Ammon's horn (tissue), 1 donor: ENCODE results near the gene RAB3GAP2.
A peak's percentile ranks its signal among the peaks of the same experiment; 100 is the strongest.
"Not testable (repeated sequence)": the region's sequence is repeated elsewhere in the genome, so short reads cannot be mapped to it uniquely, and the experiment has no call there.

Experiments
- DNase-seq: peaks from one replicate; pipeline ENCODE4 v3.0.0-alpha.2; 2016; ENCODE audit warnings: low spot score

The RAB3GAP2 gene

DNA sequence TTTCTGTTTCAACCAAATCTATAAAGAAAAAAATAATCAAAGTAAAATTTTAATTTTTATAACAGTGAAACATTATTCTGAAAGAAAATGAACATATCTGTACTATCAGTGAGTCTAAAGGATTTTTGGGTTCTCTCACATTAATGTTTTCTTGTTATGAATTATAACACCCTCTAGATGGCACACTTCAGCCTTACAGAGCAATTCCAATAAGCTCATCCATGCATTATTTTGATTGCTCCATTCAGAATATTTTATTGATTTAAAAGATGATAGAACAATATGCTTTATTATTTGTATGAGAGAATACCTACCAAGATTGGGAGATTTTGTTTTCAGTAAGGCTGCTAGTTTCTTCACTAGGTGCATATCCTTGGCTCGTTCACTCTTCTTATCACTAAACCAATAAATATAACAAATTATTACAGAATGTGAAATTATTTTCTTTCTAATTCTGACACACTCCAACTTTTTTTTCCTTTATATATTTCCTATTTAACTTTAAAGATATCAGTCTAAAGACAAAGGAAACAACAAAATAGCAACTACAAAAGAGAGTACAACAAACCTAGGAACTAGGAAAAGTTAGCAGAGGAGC is 82.4 kb downstream of the RAB3GAP2 start:
- peak; percentile 46 for DNase-seq

DNA sequence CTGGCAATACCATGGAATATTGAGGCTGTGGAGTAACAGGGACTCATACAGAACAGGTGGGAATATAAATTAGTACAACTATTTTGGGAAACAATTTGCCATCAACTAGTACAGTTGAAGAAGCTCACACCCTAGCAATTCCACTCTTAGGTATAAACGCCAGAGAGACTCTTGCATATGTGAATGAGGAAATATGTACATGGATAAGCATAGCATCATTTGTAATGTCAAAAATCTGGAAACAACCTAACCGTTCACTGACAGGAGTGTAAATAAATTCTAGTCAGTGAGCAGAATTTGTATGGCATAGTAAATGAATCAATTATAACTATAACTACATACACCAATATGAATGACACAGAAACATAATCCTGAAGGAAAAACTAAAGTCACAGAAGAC is 83.7 kb downstream of the RAB3GAP2 start:
- no peak for DNase-seq

DNA sequence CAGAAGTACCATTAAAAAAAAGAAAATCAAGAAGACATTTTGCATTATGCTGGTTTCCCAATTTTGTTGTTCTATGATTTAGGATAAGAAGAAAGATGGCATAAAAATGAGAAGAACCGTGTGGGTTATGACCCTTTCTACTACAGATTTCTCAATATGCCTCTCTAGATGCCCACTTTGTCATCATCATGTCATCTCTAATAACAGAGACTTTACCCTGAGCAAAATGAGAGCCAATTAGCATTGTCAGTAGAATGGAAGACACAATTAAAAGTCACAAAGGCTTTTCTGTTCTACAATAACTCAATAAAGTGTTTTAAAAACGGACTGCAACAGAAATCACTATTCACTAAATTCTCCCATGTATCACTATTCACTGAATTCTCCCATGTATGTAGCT is 85.5 kb downstream of the RAB3GAP2 start:
- DNase-seq = no peak

- DNase-seq = no peak
These were observed 87.7 kb downstream of the RAB3GAP2 start for GRCh38 chr1:220184506-220184905.

DNA sequence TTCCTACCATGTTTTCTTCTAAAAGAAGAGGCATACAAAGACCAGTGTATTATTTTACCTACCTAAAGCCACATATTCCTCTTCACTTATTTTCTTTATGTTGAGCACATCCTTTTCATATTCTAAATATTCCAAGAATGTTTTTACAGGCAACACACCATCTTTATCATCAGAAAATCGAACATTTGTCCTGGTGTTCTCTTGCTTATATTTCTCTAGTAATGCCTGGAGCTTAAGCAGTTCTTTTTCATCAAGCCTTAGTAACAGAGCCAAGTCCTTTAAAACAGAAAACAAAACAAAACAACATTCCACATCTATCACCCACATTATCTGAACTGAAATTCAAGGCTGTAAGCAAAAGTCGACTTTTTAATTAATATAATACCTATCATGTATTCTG is 89.6 kb downstream of the RAB3GAP2 start:
- no peak for DNase-seq

- no peak for DNase-seq
These were observed 90.1 kb downstream of the RAB3GAP2 start for GRCh38 chr1:220182111-220182510.

- no peak for DNase-seq
These were observed 95.7 kb downstream of the RAB3GAP2 start for GRCh38 chr1:220176540-220176939.

DNA sequence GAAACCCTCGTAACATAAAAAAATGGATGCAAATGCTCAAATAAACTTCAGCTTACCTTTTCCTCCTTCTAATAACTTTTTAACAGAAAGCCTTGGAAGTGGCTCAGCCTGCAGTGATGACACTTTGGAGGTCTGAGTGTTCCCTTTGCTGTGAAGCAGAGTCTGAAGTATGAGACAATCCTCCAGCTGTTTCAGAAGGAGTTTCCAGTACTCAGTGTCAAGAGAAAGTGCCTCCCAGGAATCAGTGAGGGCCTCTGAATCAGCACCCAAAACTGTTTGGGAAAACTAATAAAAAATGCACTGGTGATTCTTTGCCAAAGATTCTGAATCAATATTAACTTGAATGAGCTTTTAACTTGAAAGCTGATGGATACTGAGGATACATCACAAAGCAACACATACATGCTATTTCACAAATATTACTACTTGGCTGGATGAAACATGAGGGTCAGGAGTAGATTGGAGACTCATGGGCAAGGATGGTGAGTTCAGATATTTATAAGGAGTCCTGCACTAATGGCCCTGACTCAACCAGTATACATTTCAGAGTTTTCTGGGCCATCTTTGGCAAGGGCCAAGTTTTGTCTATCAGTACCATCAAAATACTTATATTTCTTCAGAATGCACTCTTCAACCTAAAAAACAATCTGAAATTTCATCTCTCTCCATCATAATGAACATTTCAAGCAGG is 101.3 kb downstream of the RAB3GAP2 start:
- DNase-seq = no peak

DNA sequence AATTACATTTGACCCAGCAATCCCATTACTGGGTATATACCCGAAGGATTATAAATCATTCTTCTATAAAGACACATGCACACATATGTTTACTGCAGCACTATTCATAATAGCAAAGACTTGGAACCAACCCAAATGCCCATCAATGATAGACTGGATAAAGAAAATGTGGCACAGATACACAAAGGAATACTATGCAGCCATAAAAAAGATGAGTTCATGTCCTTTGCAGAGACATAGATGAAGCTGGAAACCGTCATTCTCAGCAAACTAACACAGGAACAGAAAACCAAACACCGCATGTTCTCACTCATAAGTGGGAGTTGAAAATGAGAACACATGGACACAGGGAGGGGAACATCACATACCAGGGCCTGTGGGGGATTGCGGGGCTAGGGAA is 102.4 kb downstream of the RAB3GAP2 start:
- not testable (repeated sequence) for DNase-seq

DNA sequence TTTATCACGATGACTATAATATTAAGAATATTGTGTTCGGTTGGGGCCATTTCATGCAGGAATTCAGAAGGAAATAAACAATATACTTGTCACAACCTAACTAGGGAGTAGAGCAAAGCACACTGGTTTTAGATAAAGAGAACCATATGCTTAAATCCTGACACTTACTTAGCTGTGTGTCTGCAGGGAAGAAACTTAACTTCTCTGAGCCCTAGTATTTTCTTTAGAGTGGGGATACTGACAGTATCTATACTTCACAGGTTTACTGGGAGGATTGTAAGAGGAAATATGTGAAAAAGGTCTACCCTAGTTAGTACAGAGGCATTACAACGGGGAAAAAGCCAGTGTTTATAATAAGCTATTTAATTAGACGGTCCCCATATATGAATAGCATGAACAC is 105.4 kb downstream of the RAB3GAP2 start:
- no peak for DNase-seq

- no peak for DNase-seq
These were observed 107.7 kb downstream of the RAB3GAP2 start for GRCh38 chr1:220164517-220164916.

DNA sequence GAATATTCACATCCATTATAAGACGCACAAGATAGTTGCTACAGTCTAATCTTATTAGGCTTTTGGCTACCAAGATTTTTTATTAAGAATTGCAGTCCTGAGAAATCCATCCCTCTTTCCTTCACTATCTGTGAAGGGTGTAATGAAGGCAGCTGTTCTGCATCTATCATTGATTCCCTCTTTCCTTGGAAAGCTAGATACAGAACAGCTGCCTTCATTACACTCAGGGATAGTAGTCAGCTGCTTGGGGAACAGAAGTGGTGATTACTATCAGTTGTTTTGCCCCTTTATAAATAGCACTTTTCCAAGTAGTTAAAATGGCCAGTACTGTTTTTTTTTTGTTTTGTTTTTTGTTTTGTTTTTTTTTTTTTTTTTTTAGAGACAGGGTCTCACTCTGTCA is 108.1 kb downstream of the RAB3GAP2 start:
- no peak for DNase-seq

DNA sequence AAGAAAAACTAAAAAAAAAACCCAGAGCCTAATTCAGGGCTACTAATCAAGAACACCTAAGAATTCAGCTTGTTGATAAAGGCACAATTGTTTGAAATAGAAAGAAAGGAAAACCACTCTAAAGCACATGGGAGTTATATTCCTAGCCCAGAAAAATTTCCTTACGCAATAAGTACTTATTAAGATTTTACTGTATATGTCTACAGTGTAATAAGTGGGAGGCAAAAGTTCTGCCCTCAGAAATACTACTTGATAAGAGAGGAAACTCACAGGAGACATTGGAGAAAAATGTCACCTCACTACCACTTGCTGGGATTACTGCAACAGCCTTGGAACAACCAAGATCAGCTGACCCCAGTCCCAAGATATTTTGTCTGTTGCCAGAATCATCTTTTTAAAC is 112.2 kb downstream of the RAB3GAP2 start:
- DNase-seq = no peak

DNA sequence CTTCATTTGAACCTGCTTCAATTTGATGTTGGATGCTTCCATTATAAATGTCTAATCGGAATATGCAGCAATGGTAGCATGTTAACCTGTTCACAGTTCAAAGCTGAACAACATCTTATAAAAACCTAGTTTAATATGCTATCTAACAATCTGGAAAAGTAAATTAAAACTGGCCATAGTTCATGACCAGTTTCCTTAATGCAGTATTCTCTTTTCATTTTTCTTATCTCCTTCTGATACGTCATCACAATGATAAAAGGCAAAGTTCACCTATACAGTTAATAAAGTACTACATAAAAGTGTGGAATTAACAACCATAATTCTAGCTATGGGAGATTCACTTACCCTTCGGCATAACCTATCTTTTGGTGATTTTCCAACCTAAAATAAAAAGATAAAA is 113.2 kb downstream of the RAB3GAP2 start:
- DNase-seq = no peak

DNA sequence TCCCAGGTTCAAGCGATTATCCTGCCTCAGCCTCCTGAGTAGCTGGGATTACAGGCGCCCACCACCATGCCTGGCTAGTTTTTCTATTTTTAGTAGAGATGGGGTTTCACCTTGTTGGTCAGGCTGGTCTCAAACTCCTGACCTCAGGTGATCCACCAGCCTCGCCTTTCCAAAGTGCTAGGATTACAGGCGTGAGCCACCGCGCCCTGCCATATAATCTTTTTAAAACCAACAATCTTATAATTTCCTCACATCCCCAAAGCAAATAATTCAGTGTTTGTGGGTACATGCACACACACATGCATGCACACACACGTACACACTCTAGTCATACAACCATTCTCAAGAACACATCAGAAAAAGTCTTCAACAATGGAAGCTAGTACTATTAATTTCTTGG is 113.7 kb downstream of the RAB3GAP2 start:
- DNase-seq = not testable (repeated sequence)

DNA sequence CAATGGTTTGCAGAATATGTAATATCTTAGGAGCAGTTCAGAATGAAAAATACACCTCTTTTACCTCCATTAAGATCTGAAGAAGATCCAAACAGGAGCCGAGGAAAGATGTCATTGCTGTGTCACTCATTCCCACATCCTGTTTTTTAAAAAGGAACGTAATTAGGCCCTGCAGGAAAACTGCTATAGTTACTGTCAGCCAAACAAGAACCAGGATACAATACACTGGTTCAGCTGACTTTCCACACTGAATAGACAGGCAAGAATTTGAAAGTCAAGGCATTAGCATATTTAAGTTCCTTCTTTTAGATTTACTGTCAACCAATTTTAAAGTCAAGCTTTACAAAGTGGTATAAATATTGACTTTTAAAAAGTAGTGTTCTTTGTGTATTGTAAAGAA is 114.5 kb downstream of the RAB3GAP2 start:
- no peak for DNase-seq

- DNase-seq = no peak
These were observed 115.6 kb downstream of the RAB3GAP2 start for GRCh38 chr1:220156620-220157146.

DNA sequence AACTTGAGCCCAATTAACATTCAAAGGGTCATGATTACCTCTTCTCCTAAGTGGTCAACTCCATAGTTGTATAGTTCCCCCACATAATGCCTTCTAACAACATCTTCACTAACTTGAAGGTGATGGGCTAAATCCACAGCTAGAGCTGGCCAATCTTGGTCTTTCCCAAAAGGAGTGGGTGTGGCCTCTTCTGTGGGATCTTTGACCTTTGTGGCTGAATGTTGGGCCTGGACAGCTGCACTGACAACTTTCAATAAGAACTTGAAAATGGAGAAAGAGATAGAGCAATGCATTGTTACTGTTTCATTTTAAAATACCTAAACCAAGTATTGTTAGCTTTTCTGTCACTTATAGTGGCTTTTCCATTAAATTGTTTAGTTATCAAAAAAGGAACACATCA is 119.1 kb downstream of the RAB3GAP2 start:
- no peak for DNase-seq

GRCh38 chr1:220151454-220151853 is 120.8 kb downstream of the RAB3GAP2 start:
- peak; percentile 61 for DNase-seq

- no peak for DNase-seq
These were observed 122.5 kb downstream of the RAB3GAP2 start for GRCh38 chr1:220149742-220150141.

GRCh38 chr1:220144051-220144450 is 128.2 kb downstream of the RAB3GAP2 start:
- no peak for DNase-seq

DNA sequence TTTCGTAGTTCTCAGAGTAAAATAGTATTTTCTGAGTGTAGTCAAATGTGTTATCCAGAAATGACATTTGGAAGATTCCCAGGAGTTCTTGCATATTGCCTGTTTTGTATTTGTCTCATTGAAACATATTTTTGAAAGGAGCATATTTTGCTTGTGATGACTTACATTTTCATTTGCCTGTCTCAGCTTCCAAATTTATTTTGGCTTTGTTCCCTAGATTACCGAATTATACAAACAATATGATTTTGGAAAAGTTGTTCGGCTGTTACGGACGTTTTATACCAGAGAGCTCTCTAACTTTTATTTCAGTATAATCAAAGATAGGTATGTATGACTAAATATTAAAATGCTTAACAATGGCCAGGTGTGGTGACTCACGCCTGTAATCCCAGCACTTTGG is 132.3 kb downstream of the RAB3GAP2 start:
- no peak for DNase-seq

GRCh38 chr1:220137019-220137786 is 135.1 kb downstream of the RAB3GAP2 start:
- DNase-seq = no peak
